ENCODE measurements around the gene HDAC4.

DNA sequence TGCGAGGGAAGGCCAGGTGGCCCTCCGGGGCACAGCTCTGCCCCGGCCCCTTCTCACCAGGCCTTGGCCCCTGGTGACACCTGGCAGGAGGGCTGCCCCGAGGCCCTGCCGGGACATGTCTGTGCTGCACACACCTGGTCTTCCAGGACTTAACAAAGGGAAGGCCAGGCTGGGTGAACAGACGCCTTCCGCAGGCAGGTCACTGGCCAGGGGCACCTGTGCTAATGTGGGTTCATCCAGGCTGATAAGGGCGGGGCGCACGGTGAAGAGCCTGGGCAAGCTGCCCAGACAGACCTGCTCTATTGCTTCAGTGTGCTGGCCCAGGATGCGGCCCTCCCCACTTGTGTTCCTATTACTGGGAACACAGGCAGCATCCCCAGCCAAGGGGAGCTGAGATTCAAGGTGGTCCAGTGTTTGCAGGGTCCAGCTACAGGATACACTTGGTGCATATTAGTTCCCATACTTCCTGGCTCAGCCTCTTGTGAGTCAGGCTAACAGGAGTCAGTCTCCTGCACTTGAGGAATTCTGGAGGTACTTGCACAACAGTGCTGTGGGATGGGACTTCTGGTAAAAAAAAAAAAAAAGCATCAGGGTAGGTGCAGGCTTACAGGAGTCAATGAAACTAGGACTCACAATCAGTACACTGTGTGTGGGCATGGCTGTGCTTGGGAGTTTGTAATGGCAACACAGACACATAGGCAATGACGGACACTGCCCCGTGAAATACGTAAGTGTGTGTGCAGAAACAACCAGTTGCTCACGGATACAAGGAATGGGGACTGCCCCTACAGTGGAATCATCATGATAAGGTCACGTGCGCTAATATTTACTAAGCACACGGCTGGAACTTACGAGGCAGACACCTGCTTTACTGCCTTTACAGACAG lies 291.5 kb downstream of the HDAC4 start:
- TF ChIP-seq TAF1 (conservative IDR thresholded peaks at IDR 0.05), result no peak
- TF ChIP-seq, protein P1, sequence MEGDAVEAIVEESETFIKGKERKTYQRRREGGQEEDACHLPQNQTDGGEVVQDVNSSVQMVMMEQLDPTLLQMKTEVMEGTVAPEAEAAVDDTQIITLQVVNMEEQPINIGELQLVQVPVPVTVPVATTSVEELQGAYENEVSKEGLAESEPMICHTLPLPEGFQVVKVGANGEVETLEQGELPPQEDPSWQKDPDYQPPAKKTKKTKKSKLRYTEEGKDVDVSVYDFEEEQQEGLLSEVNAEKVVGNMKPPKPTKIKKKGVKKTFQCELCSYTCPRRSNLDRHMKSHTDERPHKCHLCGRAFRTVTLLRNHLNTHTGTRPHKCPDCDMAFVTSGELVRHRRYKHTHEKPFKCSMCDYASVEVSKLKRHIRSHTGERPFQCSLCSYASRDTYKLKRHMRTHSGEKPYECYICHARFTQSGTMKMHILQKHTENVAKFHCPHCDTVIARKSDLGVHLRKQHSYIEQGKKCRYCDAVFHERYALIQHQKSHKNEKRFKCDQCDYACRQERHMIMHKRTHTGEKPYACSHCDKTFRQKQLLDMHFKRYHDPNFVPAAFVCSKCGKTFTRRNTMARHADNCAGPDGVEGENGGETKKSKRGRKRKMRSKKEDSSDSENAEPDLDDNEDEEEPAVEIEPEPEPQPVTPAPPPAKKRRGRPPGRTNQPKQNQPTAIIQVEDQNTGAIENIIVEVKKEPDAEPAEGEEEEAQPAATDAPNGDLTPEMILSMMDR (IDR thresholded peaks at IDR 0.05; ENCODE audit: low read depth, low read length, missing input control), result no peak
- TF ChIP-seq, protein P2, sequence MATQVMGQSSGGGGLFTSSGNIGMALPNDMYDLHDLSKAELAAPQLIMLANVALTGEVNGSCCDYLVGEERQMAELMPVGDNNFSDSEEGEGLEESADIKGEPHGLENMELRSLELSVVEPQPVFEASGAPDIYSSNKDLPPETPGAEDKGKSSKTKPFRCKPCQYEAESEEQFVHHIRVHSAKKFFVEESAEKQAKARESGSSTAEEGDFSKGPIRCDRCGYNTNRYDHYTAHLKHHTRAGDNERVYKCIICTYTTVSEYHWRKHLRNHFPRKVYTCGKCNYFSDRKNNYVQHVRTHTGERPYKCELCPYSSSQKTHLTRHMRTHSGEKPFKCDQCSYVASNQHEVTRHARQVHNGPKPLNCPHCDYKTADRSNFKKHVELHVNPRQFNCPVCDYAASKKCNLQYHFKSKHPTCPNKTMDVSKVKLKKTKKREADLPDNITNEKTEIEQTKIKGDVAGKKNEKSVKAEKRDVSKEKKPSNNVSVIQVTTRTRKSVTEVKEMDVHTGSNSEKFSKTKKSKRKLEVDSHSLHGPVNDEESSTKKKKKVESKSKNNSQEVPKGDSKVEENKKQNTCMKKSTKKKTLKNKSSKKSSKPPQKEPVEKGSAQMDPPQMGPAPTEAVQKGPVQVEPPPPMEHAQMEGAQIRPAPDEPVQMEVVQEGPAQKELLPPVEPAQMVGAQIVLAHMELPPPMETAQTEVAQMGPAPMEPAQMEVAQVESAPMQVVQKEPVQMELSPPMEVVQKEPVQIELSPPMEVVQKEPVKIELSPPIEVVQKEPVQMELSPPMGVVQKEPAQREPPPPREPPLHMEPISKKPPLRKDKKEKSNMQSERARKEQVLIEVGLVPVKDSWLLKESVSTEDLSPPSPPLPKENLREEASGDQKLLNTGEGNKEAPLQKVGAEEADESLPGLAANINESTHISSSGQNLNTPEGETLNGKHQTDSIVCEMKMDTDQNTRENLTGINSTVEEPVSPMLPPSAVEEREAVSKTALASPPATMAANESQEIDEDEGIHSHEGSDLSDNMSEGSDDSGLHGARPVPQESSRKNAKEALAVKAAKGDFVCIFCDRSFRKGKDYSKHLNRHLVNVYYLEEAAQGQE (IDR thresholded peaks at IDR 0.05), result no peak
